ENCODE measurements around the gene PON3.

Gene PON3

DNA sequence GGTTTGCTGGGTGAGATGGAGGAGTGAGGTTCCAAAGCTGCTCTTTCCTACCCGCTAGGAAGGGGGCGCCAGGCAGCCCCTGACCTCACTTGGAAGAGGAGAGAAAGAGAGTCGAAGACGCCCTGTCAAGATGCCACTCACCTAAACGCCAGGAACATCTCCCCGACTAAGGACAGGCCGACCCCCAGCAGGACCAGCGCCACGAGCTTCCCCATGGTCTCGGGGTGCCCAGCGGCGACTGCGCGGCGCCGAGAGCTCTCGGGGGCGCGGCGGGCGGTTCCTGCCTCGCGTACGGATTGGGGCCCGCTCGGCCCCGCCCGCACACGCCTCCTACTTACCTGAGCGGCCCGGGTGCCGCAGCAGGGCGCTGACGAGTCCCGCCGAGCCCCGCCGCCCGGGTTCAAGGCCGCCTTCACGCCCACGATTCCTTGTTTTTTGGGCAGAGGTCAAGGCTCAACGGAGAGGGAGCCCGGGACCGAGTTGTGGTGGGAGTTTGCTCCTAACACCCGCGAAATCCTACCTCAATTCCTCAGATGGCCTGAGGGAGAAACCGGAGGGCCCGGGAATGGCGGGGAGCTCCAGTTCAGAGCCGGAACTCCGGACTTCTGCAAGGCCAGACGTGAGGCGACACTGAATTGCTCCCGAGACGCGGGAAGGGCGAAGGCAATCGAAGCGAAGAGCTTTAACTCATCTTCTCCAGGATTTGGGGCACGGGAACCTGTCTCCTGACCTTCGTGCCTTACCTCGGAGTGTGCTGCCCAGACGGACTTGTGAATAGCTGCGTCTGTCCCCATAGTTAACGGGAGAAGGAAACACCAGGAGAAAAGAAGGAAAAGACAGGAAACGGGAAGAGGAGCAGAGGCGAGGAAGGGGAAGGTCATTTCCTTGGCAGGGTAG lies at the start of gene PON3:
PON3 (minus strand) TSS at position 240 of the 897 bp plus-strand sequence; CDS start at position 215, 25 bp downstream.
- no peak for DNase-seq (ENCODE audit: low read depth)

DNA sequence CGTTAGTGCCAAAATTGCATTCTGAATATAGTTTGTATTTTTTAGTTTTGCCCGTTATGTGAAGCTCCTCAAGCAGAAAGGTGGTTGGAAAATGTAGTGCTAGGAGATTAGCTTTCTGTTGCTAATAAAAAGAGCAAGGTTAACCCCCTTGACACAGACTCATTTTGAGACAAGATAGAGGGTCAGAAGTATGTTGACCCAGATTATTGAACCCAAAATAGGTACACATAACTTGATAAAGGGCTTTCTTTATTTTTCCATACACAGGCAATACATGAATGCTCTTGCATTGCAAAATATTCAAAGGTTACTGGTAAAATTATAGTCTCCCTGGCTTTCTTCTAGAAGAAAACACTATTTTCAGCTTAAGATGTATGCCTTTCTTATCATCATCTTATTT lies 48.6 kb upstream of the PON3 start:
- no peak for DNase-seq (ENCODE audit: low read depth)

GRCh38 chr7:95441042-95441823 lies 45.1 kb upstream of the PON3 start:
- no peak for DNase-seq (ENCODE audit: low read depth)

DNA sequence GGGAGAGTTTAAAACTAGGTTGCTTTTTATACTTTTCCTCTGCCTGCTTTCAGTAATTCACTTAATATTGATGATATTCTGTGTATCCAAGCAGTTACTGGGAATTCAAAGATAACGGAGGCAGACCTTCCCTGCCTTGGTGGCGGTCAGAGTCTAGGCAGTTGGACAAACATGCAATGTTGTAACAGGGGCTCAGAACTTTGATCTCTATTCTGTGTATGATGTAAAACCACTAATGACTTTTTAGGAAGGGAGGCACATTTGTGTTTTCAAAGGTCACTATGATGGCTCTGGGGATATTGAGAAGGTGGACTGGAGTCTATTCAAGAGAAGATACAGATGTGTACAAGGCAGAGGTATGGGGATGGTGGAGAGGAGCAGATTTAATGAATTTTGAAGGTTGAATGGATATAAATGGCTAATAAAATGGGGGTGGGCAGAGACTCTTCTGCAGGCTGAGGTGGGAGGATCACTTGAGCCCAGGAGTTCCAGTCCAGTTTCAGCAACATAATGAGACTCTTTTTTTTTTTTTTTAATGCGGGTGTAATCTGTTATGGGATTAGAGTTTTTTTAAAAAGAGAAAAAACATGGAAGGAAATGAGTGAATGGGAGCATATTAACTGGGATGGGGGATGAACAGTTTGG lies 44.3 kb upstream of the PON3 start:
- DNase-seq (ENCODE audit: low read depth): no peak

GRCh38 chr7:95436407-95436806 lies 40.2 kb upstream of the PON3 start:
- DNase-seq (ENCODE audit: low read depth): no peak

- no peak for DNase-seq (ENCODE audit: low read depth)
Observed at GRCh38 chr7:95435422-95435780, 39.2 kb upstream of the PON3 start.

GRCh38 chr7:95434557-95435421 lies 38.6 kb upstream of the PON3 start, which contains the start of gene PON2:
PON2 (minus strand) TSS chr7:95435028; CDS start chr7:95434951, 77 bp downstream.
- DNase-seq (ENCODE audit: low read depth): peak; percentile 84

GRCh38 chr7:95433952-95434556 lies 37.9 kb upstream of the PON3 start:
- DNase-seq (ENCODE audit: low read depth): no peak

- DNase-seq (ENCODE audit: low read depth): no peak
Observed at GRCh38 chr7:95433129-95433528, 37.0 kb upstream of the PON3 start.

GRCh38 chr7:95432606-95433005 lies 36.4 kb upstream of the PON3 start:
- DNase-seq (ENCODE audit: low read depth): no peak

- DNase-seq (ENCODE audit: low read depth): peak; percentile 33
Observed at GRCh38 chr7:95430864-95431263, 34.7 kb upstream of the PON3 start.

DNA sequence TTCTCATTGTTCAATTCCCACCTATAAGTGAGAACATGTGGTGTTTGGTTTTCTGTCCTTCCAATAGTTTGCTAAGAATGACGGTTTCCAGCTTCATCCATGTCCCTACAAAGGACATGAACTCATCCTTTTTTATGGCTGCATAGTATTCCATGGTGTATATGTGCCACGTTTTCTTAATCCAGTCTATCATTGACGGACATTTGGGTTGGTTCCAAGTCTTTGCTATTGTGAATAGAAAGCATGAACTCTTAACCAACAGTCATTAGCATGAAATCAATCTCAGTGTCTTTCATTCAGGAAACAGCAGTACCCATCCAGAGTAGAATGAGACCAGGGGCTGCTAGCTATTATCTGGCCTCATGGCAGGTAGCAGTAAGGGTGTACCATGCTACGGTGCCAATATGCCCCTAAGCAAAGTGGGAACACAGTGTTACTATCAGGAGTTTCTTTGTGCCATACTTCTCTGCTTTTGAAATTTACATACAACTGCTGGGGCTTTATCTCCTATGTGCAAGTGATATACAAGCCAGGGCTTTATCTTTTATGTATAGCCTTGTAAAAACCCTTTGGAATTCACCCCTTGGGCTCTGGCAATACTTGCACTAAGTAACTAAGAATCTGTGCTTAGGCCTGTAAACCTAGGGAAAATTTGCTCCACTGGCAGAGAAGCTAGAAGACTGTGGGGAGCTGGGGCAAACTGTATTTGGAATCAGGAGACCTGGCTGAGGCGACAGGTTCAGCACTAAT lies 33.2 kb upstream of the PON3 start:
- DNase-seq (ENCODE audit: low read depth): no peak

DNA sequence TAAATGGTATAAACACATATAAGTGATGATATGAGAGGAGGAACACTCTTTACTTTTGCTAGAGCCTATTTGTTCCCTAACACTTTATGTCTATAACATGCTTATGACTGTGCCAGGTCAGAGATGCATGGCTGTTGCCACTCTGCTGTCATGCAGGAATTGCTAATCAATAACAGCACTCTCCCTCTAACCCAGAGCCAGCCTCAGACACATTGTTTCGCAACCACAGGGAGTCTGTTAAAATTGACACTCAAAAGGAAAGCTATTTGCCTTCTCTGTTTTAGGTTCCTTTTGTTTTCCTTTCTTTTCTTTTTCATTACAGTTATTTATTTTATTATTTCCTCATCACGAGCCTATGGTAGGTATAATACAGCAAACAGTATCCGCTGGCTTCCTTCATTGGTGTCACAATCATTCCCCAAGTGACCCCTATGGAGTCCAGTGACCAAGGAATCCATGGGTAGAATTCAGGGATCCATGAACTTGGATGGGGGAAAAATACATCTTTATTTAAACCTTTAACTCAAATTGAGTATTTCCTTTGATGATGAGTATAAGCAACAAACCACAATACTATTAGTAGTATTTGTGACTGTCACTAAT lies 31.8 kb upstream of the PON3 start:
- no peak for DNase-seq (ENCODE audit: low read depth)

DNA sequence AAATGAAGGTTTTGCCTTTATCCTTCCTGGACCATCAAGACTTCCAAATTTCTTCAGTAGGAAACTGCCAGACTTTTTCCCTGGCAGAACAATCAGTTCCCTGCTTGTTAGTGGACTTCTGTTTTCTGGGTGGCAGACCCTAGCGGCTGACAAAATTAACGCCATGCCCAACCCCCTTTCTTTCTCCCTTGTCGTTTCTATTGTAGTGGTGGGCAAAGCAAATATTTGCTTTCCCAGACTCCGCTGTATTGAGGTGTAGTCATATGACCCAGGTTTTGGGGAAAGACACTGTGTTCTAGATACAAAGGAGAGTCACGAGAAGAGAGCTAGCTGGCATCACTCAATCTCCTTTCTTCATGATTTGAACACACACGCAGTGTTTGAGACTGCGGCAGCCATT lies 31.0 kb upstream of the PON3 start:
- no peak for DNase-seq (ENCODE audit: low read depth)

- DNase-seq (ENCODE audit: low read depth): no peak
Observed at GRCh38 chr7:95425694-95426093, 29.5 kb upstream of the PON3 start.

GRCh38 chr7:95424716-95425115 lies 28.5 kb upstream of the PON3 start:
- DNase-seq (ENCODE audit: low read depth): no peak

DNA sequence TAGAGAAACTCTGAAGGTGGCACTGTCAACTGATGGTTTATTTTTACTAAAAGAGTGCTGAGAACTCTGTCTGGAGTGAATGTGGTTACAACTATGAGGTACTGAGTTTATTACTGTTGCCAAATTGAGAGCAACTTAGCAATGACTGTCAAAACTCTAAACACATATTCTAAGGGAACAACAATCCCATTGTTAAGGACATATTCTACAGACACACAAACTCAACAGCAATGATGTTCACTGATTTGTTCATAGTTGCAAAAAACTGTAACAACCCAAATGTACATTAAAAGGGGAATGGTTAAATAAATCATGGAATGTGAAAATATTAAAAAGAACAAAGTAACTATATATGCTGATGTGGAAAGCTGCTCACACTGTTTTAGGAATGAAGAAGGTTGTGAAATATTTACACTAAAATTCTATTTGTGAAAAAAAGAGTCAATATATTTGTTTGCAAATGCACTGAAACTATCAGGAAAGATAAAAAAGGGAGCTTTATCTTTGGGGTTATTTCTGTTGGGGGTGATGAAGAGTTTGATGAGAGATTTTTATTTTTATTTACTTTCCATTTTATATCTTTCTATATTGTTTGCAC lies 25.8 kb upstream of the PON3 start:
- DNase-seq (ENCODE audit: low read depth): no peak

GRCh38 chr7:95421000-95421846 lies 25.0 kb upstream of the PON3 start:
- DNase-seq (ENCODE audit: low read depth): no peak

DNA sequence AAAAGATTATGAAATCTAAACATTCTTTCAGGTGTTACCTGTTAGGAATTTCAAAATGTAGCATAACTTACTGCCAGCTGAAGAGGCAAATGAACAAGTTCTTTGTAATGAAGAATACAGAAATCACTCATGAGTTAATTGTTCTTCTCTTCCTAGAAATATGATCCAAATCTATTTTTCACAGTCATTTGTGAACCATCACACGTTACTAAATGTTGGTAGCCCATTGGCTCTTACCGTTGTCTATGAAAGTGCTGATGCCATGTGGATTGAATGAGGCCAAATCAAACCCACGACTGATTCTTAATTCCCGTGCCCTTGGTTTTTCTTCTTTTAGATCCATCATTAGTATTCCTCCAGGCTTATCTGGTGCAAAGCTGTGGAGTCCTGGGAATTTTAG lies 15.9 kb upstream of the PON3 start:
- DNase-seq (ENCODE audit: low read depth): no peak

All from ELR (cell line).